Testis (tissue), 3 donors: ENCODE results near the gene METRNL. TPM values are rescaled to one million over a fixed set of nuclear protein-coding genes. Genes with fewer than 3 reads are reported as not detected.

ENCODE experiments used
- DNase-seq: peaks from one replicate; pipeline ENCODE4 v3.0.0-alpha.2; 2019
- H3K27ac ChIP-seq, 2 donors: fragments of 200-600 bp; sonication (generic); one replicate each; pipeline ENCODE4 v1.5.1; 2019
- H3K27me3 ChIP-seq: fragments of 200-600 bp; sonication (generic); one replicate; pipeline ENCODE4 v1.5.1; 2019
- H3K36me3 ChIP-seq: fragments of 200-600 bp; sonication (generic); one replicate; pipeline ENCODE4 v1.5.1; 2017; ENCODE audit warnings: low read depth; ENCODE audit errors: missing control alignments
- H3K4me1 ChIP-seq: fragments of 200-600 bp; sonication (generic); one replicate; pipeline ENCODE4 v1.5.1; 2019
- H3K4me3 ChIP-seq, 2 donors: fragments of 200-600 bp; sonication (generic); one replicate each; pipeline ENCODE4 v1.5.1; 2017 to 2019
- H3K9me3 ChIP-seq: fragments of 200-600 bp; sonication (generic); one replicate; pipeline ENCODE4 v1.5.1; 2017
- CTCF ChIP-seq, 3 experiments: fragments of 450-650 bp in 2 of 3; fragments of 200-600 bp in 1 of 3; sonication (generic) in 1 of 3; IDR thresholded peaks; one replicate each; pipeline ENCODE4 v1.5.1; 2016 to 2019; ENCODE audit warnings: antibody characterized with exemption in 3 of 3, mild to moderate bottlenecking in 2 of 3, moderate library complexity in 1 of 3
- POLR2A ChIP-seq: fragments of 450-650 bp; IDR thresholded peaks from one replicate; pipeline ENCODE4 v1.6.1; 2017; ENCODE audit warnings: antibody characterized with exemption, mild to moderate bottlenecking, moderate library complexity
- WGBS, 2 donors: methylation state at CpG; one replicate each; pipeline ENCODE4 v1.1.5; 2018; 5-methylcytosine and 5-hydroxymethylcytosine counted together
- intact Hi-C: fragments of 100-400 bp; cut with DNase I; formaldehyde crosslinking; loops from one replicate; pipeline ENCODE4 v1.15.1; 2023; ENCODE audit warnings: low total_unique reads
- polyA plus RNA-seq: library from polyadenylated mRNA; stranded (reverse); fragments of 350-450 nt; fragmentation: Illumina TruSeq; extraction: RNeasy Lipid Tissue Mini Kit (QIAGEN cat#74804); gene quantifications from one replicate; pipeline ENCODE4 v1.2.3, GENCODE V29; 2014; ENCODE audit warnings: low read depth, low replicate concordance; ENCODE audit not compliant: insufficient read depth
- total RNA-seq, 2 donors: library from RNA; depleted of rRNA; stranded (reverse); fragments of >200 nt; gene quantifications; one replicate each; pipeline ENCODE4 v1.2.3, GENCODE V29; 2016

METRNL gene
- total and polyA plus RNA-seq, 3 donors from 2014 or later = 54.6 to 86.1 (median 56.1) TPM

- H3K36me3 ChIP-seq = no peaks in the 10 kb centered on the region
- intact Hi-C loops = no loop called here
- no peak for DNase-seq
Observed at GRCh38 chr17:83061586-83061985, 17.8 kb upstream of the METRNL start.

GRCh38 chr17:83062011-83062817 is 17.2 kb upstream of the METRNL start:
- DNase-seq = peak; percentile 11
- H3K4me1 ChIP-seq = no peaks in the 10 kb centered on the region
- H3K9me3 ChIP-seq = no peaks in the 10 kb centered on the region
- WGBS, 2 donors = 86 to 96% methylated on average over 15 to 24 of the region's 24 CpGs
- H3K36me3 ChIP-seq = no peaks in the 10 kb centered on the region
- H3K27me3 ChIP-seq = no peaks in the 10 kb centered on the region
- intact Hi-C loops = no loop called here
- H3K27ac ChIP-seq = no peak overlapping the region
- no peak for TF ChIP-seq POLR2A
- TF ChIP-seq CTCF (IDR thresholded peaks at IDR 0.05) = no peak
- no peak overlapping the region for H3K4me3 ChIP-seq

More at GRCh38 chr17:83061586-83061985, 17.8 kb upstream of the METRNL start:
- Histone ChIP-seq H3K9me3 (no peaks in the 10 kb centered on the region), H3K4me1 (no peaks in the 10 kb centered on the region), H3K27me3 (no peaks in the 10 kb centered on the region), H3K4me3 (no peak overlapping the region), H3K27ac (no peak overlapping the region)
- WGBS, 2 donors = 88 to 91% methylated on average over 8 of the region's 8 CpGs
- no peak for TF ChIP-seq POLR2A
- no peak for TF ChIP-seq CTCF (IDR thresholded peaks at IDR 0.05)

- Histone ChIP-seq H3K4me3 (no peak overlapping the region), H3K27me3 (no peaks in the 10 kb centered on the region), H3K9me3 (no peaks in the 10 kb centered on the region), H3K27ac (no peak overlapping the region), H3K4me1 (no peaks in the 10 kb centered on the region), H3K36me3 (no peaks in the 10 kb centered on the region)
- no peak for TF ChIP-seq POLR2A
- TF ChIP-seq CTCF (IDR thresholded peaks at IDR 0.05) = no peak
- intact Hi-C loops = no loop called here
- WGBS, 2 donors = 72 to 75% methylated on average over 13 to 30 of the region's 30 CpGs
- DNase-seq = peak; percentile 22
Observed at GRCh38 chr17:83062818-83063671, 16.4 kb upstream of the METRNL start.

GRCh38 chr17:83064021-83064731 is 15.2 kb upstream of the METRNL start:
- WGBS, 2 donors = 90 to 91% methylated on average over 18 of the region's 18 CpGs
- intact Hi-C loops = no loop called here
- no peak overlapping the region for H3K27ac ChIP-seq
- no peaks in the 10 kb centered on the region for H3K4me1 ChIP-seq
- no peak overlapping the region for H3K4me3 ChIP-seq
- TF ChIP-seq POLR2A (no peak), CTCF (IDR thresholded peaks at IDR 0.05) (no peak)
- H3K27me3 ChIP-seq = no peaks in the 10 kb centered on the region
- no peaks in the 10 kb centered on the region for H3K9me3 ChIP-seq
- DNase-seq = peak; percentile 11
- H3K36me3 ChIP-seq = no peaks in the 10 kb centered on the region
